ENCODE data around the gene CDC25B.
"Not testable (repeated sequence)": the region's sequence is repeated elsewhere in the genome, so short reads cannot be mapped to it uniquely, and the experiment has no call there.

CDC25B gene

GRCh38 chr20:3811467-3812258 lies 15.6 kb downstream of the CDC25B start:
- peak; percentile 40 for FAIRE-seq

GRCh38 chr20:3812259-3812681 lies 16.2 kb downstream of the CDC25B start:
- FAIRE-seq = no peak

GRCh38 chr20:3812975-3813847 lies 17.1 kb downstream of the CDC25B start:
- no peak for FAIRE-seq

GRCh38 chr20:3813848-3814581 lies 17.9 kb downstream of the CDC25B start:
- no peak for FAIRE-seq

DNA sequence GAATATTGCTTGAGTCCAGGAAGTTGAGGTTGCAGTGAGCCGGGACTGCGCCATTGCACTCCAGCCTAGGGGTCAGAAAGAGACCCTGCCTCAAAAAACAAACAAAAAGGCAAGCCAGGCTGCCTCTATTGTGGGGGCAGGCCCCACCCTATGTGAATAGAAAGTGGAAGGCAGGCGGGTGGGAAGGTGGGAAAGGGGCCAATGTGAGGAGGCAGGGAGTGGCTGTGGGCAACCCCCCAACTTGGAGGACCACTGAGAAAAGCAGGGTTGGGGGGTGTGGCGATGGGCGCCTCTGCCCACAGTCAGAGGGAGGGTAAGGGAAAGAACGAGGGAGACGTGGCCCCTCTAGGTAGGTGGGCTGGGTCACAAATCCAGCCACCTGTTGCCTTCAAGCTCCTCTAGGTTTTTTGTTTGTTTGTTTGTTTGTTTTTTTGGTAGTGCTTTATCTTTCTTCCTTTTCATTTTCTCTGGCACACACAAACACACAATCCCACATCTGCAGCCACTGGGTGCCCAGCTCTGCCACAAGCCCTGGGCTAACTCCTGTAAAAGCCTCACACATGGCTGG lies 18.9 kb downstream of the CDC25B start:
- FAIRE-seq = no peak

- no peak for FAIRE-seq
Observed at GRCh38 chr20:3815703-3816315, 19.7 kb downstream of the CDC25B start.

DNA sequence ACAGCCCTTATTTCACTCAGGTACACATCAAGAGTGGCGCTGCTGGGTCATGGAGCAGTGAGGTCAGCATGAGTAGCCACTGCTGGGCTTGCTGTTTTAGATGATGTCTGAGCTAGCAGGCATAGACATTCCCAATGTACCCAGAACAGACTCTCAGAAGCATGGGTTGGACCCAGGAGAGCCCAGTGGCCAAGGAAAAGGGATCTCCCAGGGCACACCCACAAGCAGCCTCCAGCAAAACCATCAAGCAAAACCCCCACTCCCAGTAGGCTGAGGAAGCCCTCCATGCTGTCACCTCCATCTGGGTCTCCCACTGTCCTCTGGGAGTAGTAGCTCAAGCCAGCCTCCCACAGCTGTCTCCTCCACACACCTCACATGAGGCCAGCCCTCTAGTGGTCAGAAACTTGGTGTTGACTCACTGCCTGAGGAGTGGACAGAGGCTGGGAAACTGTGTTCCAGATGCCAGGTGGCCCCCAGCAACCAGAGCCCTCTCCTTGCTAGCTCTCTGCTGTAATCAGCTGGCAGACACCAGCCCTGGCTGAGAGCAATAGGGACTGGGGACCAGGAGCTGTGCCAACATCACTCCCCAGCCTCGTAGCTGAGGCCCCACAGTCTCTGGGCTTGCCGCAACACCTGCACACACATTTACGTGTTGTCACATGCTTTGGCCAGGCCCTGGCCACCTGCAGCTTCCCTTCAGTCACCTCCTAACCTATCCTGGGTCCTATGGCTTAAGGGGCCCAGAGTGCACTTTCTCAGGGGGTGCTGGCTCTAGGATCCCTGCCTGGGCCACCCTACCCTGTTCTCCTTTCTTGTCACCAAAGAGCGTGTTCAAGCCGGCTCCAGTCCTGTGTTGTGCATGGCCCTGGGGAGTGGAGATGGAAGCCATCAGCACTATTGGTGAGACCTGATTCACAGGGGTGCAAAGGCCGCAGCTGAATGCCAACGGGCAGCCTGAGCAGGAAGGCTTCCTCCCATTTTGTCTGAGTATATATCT lies 22.3 kb downstream of the CDC25B start:
- FAIRE-seq = no peak

GRCh38 chr20:3819411-3820047 lies 23.4 kb downstream of the CDC25B start:
- no peak for FAIRE-seq

DNA sequence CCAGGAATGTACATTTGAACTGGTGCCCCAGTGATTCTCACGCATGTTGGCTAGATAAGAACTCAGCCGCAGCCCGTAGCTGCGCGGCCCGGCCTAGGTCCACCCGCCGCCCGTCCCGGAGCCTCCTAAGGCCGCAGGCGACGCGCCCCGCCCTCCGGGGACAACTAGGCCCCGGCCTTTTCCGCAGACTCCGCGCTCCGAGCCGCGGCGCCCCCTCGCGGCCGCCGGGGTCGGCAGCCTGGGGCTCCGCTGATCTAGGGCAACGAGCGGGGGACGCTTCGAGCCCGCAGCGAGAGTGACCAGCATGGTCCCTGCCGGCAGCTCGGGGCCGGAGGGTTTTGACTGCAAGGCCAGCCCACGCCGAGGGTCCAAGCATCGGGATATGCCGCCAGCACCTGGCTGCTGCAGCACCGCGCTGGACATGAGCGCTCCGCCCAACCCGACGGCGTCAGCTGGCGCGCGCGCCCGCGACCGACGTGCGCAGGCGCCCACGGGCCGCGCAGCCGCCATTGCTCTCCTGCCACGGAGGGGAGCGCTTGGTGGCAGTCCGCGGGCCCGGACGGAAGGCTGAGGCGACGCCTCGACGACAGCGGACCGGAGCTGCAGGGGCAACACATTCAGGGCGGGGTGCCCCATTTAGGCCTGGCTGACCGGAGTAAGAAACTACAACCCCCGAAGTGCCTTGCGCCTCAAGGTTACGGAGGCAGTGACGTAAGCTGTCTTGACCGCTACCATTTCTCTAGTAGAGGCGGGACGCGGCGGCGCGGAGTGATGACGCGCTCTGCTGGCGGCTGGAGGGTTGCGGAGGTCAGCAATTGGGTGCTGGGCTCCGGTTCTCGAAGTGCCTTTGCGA lies 24.2 kb downstream of the CDC25B start, which contains the start of gene AP5S1:
Gene AP5S1 (plus strand): TSS at position 500 of the 853 bp plus-strand sequence. CDS start 1,571 bp downstream, outside the sequence.
- FAIRE-seq = peak; percentile 65

DNA sequence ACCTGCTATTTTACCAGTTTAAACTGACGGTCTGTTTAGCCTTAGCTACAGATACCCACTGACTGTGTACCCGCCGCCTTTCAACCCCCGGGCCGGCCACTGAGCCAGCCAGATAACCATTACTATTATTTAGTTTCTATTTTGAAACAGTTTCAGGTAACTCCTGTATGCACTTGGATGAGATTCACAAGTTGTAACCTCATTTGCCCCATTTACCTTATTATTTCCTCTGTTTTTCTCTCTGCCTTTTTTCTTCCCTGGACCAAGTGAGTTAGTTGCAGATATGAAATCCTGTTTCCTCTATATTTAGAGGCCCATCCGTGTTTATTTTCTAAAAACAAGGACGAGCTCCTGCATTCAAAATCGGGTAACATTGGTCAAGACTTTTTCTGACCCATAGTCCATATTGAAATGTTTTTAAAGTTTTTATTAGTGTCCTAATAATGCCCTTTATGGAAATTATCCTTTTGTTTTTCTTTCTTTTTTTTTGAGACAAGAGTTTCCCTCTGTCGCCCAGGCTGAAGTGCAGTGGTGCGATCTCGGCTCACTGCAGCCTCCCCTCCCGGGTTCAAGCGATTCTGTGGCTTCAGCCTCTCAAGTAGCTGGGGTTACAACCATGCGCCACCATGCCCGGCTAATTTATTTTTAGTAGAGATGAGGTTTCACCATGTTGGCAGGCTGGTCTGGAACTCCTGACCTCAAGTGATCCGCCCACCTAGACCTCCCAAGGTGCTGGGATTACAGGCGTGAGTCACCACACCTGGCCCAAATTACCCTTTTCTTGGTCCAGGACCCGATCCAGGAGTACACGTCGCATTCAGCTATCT lies 25.0 kb downstream of the CDC25B start:
- no peak for FAIRE-seq

DNA sequence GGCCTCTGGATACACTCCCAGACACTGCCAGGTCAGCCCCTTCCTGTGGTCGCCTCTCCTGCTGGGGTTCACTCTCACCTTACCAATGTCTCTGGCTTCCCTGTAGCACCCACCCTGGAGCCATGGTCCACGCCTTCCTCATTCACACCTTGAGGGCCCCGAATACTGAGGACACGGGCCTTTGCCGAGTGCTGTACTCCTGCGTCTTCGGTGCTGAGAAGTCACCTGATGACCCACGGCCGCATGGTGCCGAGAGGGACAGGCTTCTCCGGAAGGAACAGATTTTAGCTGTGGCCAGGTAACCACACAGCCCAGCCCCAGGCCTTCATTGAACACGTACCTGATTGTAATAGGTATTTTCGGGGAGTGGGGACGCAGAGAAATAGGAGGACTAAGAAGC lies 25.9 kb downstream of the CDC25B start:
- FAIRE-seq = no peak

DNA sequence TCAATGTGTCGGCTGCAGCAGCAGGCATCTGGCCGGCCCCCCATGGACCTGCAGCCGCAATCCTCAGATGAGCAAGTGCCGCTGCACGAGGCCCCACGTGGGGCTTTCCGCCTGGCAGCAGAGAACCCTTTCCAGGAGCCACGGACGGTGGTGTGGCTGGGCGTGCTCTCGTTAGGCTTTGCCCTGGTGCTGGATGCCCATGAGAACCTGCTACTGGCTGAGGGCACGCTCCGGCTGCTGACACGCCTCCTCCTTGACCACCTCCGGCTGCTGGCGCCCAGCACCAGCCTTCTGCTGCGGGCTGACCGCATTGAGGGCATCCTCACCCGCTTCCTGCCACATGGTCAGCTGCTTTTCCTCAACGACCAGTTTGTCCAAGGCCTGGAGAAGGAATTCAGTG lies 27.8 kb downstream of the CDC25B start:
- FAIRE-seq = no peak

- no peak for FAIRE-seq
Observed at GRCh38 chr20:3825526-3825925, 29.4 kb downstream of the CDC25B start.

GRCh38 chr20:3826420-3826819 lies 30.3 kb downstream of the CDC25B start:
- FAIRE-seq = no peak

GRCh38 chr20:3828798-3829197 lies 32.7 kb downstream of the CDC25B start:
- no peak for FAIRE-seq

DNA sequence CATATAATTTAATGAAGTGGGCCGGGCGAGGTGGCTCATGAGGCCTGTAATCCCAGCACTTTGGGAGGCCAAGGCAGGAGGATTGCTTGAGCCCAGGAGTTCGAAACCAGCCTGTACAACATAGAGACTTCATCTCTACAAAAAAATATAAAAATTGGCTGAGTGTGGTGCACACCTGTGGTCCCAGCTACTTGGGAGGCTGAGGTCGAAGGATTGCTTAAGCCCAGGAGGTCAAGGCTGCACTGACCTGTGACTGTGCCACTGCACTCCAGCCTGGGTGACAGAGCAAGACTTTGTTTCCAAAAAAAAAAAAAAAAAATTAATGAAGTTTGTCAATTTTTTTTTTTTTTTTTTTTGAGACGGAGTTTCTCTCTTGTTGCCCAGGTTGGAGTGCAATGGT lies 33.8 kb downstream of the CDC25B start:
- FAIRE-seq = not testable (repeated sequence)

DNA sequence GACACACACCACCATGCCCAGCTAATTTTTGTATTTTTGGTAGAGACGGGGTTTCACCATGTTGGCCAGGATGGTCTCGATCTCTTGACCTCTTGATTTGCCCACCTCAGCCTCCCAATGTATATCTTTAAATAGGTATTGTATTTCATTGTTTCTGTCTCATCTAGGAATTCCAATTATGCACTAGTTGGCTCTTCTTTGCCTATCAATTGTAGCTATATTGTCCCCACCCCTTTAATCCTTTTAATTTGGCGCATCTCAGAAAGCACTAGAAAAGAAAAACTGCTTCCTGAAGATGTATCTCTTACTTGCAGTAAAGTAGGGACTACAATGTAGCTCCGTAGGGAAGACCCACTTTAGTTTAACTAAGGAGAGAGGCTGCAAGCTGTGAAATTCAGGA lies 40.0 kb downstream of the CDC25B start:
- no peak for FAIRE-seq

GRCh38 chr20:3839328-3839727 lies 43.2 kb downstream of the CDC25B start:
- no peak for FAIRE-seq

- not testable (repeated sequence) for FAIRE-seq
Observed at GRCh38 chr20:3840201-3840600, 44.1 kb downstream of the CDC25B start.
